Colonic mucosa (tissue), 4 donors: ENCODE measurements around the gene KDM2A. TPM values are rescaled to one million over a fixed set of nuclear protein-coding genes. Genes with fewer than 3 reads are reported as not detected.
"Not testable (repeated sequence)": the region's sequence is repeated elsewhere in the genome, so short reads cannot be mapped to it uniquely, and the experiment has no call there.

Experiments used
- DNase-seq: peaks from one replicate; pipeline ENCODE4 v3.0.0-alpha.2; 2020
- H3K27ac ChIP-seq: fragments of 200-600 bp; one replicate; pipeline ENCODE4 v1.8.0; 2021
- H3K27me3 ChIP-seq: fragments of 200-600 bp; one replicate; pipeline ENCODE4 v1.8.0; 2021
- H3K36me3 ChIP-seq: fragments of 200-600 bp; one replicate; pipeline ENCODE4 v1.8.0; 2021
- H3K4me1 ChIP-seq: fragments of 200-600 bp; one replicate; pipeline ENCODE4 v1.8.0; 2021; ENCODE audit warnings: mild to moderate bottlenecking
- H3K4me3 ChIP-seq: fragments of 200-600 bp; one replicate; pipeline ENCODE4 v1.8.0; 2021
- H3K9ac ChIP-seq, 2 donors: one replicate each; pipeline ENCODE4 v1.7.0; 2013; ENCODE audit warnings: control low read depth in 2 of 2, low read depth in 2 of 2, low read length in 2 of 2
- H3K9me3 ChIP-seq: fragments of 200-600 bp; one replicate; pipeline ENCODE4 v1.8.0; 2021
- intact Hi-C: fragments of 100-400 bp; cut with DNase I; formaldehyde crosslinking; loops from one replicate; pipeline ENCODE4 v1.14.1; 2022
- total RNA-seq, 2 donors: library from RNA; stranded (reverse); fragmentation: NEBNext Ultra II Directional in 1 of 2; extraction: Animal tissue kit (Norgen Biotek cat#: 25700) in 1 of 2; gene quantifications; one replicate each; pipeline ENCODE4 v1.2.1, GENCODE V29; 2021
- TF ChIP-seq, protein P1 (sequence below): fragments of 200-600 bp; IDR thresholded peaks from one replicate; pipeline ENCODE4 v1.8.0; 2022; ENCODE audit warnings: antibody characterized with exemption, mild to moderate bottlenecking
- donor health status: healthy.
- donor health status: DM: no; HTN: no; CAD: no.
- donor health status: DM: no; HTN: no; CAD: no.

The KDM2A gene
- total RNA-seq, 2 donors from 2014 or later = 63.3 to 80.6 TPM

DNA sequence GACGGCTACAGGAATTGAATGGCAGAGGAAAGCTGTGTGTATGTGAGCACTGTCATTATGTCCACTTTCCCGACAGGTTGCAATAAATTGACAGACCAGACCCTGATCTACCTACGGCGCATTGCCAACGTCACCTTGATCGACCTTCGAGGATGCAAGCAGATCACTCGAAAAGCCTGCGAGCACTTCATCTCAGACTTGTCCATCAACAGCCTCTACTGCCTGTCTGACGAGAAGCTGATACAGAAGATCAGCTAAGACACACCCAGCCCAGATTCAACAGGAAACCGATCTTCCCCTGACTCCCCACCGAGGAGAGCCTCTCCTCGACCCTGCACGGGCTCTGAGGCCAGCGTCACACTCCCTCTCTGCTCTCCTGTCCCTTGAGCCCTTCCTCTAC, 135.7 kb downstream of the KDM2A start:
- H3K9me3 ChIP-seq = no peaks in the 10 kb centered on the region
- DNase-seq = no peak
- intact Hi-C loops = no loop called here
- H3K4me1 ChIP-seq = no peaks in the 10 kb centered on the region
- no peak overlapping the region for H3K27ac ChIP-seq
- TF ChIP-seq, protein P1, sequence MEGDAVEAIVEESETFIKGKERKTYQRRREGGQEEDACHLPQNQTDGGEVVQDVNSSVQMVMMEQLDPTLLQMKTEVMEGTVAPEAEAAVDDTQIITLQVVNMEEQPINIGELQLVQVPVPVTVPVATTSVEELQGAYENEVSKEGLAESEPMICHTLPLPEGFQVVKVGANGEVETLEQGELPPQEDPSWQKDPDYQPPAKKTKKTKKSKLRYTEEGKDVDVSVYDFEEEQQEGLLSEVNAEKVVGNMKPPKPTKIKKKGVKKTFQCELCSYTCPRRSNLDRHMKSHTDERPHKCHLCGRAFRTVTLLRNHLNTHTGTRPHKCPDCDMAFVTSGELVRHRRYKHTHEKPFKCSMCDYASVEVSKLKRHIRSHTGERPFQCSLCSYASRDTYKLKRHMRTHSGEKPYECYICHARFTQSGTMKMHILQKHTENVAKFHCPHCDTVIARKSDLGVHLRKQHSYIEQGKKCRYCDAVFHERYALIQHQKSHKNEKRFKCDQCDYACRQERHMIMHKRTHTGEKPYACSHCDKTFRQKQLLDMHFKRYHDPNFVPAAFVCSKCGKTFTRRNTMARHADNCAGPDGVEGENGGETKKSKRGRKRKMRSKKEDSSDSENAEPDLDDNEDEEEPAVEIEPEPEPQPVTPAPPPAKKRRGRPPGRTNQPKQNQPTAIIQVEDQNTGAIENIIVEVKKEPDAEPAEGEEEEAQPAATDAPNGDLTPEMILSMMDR = no peak
- H3K4me3 ChIP-seq = no peak overlapping the region
- H3K9ac ChIP-seq = no peak overlapping the region
- H3K36me3 ChIP-seq = peaks cover 36% of the 10 kb centered on the region
- H3K27me3 ChIP-seq = no peaks in the 10 kb centered on the region

DNA sequence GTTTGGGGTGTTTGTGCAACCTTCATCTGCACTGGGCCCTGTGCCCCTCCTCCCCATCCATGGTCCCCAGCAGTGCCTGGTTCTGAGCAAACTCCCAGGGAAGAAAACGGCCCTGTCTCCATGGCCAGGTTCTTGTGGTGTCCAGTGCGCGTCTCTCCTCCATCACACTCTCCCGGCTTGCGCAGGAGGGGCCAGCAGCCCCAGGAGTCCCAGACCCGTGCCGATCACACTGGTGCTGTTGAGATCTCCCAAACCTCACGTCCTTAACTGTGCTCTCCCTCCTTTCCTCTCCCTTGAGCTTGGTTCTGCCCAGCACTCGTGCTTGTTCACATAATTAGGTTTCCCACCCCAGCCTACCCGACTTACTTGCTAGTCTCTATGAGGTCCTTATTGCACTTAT, 136.3 kb downstream of the KDM2A start:
- TF ChIP-seq, protein P1 = no peak
- Histone ChIP-seq H3K27ac (no peak overlapping the region), H3K4me1 (no peaks in the 10 kb centered on the region), H3K36me3 (peaks cover 31% of the 10 kb centered on the region), H3K27me3 (no peaks in the 10 kb centered on the region), H3K9ac (no peak overlapping the region), H3K4me3 (no peak overlapping the region), H3K9me3 (no peaks in the 10 kb centered on the region)
- no peak for DNase-seq
- intact Hi-C loops = no loop called here

DNA sequence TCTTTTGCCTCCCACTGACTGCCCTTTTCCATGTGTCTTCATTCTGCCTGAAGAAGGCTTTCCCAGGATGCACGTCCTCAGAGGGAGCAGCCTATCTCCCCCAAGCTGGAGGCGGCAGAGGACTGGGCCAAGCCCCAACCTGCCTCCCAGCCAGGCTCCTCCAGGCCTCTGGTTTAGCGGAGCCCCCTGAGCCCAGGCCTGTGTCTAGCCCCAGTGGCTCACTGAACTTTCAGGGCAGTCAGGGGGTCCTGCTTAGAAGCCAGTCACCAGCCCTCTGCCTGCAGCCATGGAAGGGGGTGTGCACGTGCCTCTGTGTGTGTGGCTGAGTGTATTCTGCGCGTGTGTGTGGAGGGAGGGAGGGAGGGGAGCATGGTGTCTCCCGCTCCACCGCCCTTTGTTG, 136.8 kb downstream of the KDM2A start:
- intact Hi-C loops = no loop called here

DNA sequence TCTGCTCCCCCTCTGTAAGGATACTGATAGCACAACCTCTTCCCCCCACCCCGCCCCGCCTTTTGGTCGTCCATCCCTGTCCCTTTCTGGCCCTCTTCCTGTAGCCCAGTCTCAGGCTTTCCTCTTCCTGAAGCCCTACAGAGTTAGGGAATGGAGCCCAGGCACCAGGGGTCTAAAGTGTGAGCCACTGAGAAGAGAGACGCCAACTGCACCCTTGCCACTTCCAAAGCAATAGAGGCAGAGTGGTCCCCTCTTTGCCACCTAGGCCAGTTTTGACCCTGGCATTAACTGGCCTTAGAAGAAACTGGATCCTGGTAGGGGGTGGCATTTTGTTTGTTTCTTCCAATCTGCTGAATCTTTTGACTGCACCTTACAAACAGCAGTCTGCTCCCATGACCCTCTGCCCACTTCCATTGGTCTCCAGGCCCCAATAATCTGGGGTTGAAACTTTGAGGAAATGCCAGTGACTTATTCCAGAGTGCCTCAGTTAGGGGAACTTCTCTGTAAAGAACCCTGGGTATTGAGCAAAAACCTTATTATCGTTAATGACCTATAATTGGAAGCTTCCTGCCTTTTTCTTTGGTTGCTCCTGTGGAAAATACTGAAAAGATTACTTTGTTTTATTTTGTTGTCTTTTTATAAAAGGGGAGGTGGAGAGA, 137.5 kb downstream of the KDM2A start:
- Histone ChIP-seq H3K9me3 (no peaks in the 10 kb centered on the region), H3K27me3 (no peaks in the 10 kb centered on the region), H3K36me3 (peaks cover 27% of the 10 kb centered on the region), H3K4me3 (no peak overlapping the region), H3K9ac (no peak overlapping the region), H3K27ac (no peak overlapping the region), H3K4me1 (peaks cover 3% of the 10 kb centered on the region)
- TF ChIP-seq, protein P1 = no peak
- intact Hi-C loops = no loop called here
- DNase-seq = no peak

More for the DNA sequence above, 136.8 kb downstream of the KDM2A start:
- TF ChIP-seq, protein P1 = no peak
- Histone ChIP-seq H3K4me3 (no peak overlapping the region), H3K9me3 (no peaks in the 10 kb centered on the region), H3K27me3 (no peaks in the 10 kb centered on the region), H3K4me1 (no peaks in the 10 kb centered on the region), H3K36me3 (peaks cover 27% of the 10 kb centered on the region), H3K27ac (no peak overlapping the region), H3K9ac (no peak overlapping the region)
- DNase-seq = no peak

DNA sequence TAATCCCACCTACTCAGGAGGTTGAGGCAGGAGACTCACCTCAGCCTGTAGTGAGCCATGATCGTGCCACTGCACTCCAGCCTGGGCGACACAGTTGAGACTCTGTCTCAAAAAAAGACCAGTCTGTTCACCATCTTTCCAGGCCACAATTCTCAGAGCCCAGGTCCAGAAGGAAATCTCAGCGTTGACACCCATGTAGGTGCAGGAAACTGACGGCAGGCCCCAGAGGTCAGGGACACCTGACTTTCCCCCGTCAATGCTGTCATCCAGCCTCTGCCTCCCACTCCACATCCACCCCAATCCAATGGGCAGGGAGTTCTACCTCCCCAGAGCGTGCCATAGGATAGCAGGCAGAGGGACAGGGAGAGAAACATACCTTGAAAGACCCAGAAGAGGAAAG, 141.3 kb downstream of the KDM2A start:
- H3K4me1 ChIP-seq = peaks cover 3% of the 10 kb centered on the region
- intact Hi-C loops = no loop called here
- TF ChIP-seq, protein P1 = no peak
- H3K27me3 ChIP-seq = no peaks in the 10 kb centered on the region
- DNase-seq = no peak
- no peaks in the 10 kb centered on the region for H3K9me3 ChIP-seq
- no peak overlapping the region for H3K27ac ChIP-seq
- no peak overlapping the region for H3K4me3 ChIP-seq
- peaks cover 4% of the 10 kb centered on the region for H3K36me3 ChIP-seq
- no peak overlapping the region for H3K9ac ChIP-seq

DNA sequence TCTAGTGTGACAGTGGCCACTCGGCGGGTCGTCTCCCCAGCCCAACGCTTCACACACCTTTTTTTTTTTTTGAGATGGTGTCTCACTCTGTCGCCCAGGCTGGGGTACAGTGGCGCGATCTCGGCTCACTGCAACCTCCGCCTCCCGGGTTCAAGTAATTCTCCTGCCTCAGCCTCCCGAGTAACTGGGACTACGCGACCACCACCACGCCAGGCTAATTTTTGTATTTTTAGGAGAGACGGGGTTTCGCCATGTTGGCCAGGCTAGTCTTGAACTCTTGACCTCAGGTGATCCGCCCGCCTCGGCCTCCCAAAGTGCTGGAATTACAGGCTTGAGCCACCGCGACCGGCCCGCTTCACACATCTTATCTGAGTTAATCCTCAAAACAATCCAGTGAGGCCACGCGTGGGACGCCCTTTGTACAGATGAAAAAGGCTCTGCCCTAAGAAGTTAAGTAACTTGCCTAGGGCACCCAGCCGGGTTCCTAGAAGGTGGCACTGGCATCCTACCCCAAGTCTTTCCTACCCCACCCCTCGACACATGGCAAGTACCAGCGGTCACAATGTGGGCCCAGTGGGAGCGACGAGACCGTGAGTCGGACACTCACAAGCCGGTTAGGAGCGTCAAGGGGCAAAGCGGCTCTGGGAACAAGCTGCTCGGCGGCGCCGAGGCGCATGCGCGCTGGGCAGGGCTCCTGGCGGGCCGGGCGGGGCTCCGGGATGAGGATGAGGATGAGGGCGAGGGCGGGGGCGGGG, 142.0 kb downstream of the KDM2A start:
- H3K36me3 ChIP-seq, H3K9me3 ChIP-seq, H3K27ac ChIP-seq, intact Hi-C loops, H3K4me1 ChIP-seq, H3K27me3 ChIP-seq: not testable (repeated sequence)
- H3K4me3 ChIP-seq = peak overlapping the region; percentile 19
- H3K9ac ChIP-seq = peak overlapping the region; percentile 43 to 55
- DNase-seq = peak; percentile 77
